ENCODE measurements around the gene TMC8. TPM values are rescaled to one million over a fixed set of nuclear protein-coding genes. Genes with fewer than 3 reads are reported as not detected.

The TMC8 gene
- total and polyA plus RNA-seq, 2 donors (not counting 3 experiments of a cell fraction or from before 2014, with no cell fraction given): 0.07 to 1.3 TPM

DNA sequence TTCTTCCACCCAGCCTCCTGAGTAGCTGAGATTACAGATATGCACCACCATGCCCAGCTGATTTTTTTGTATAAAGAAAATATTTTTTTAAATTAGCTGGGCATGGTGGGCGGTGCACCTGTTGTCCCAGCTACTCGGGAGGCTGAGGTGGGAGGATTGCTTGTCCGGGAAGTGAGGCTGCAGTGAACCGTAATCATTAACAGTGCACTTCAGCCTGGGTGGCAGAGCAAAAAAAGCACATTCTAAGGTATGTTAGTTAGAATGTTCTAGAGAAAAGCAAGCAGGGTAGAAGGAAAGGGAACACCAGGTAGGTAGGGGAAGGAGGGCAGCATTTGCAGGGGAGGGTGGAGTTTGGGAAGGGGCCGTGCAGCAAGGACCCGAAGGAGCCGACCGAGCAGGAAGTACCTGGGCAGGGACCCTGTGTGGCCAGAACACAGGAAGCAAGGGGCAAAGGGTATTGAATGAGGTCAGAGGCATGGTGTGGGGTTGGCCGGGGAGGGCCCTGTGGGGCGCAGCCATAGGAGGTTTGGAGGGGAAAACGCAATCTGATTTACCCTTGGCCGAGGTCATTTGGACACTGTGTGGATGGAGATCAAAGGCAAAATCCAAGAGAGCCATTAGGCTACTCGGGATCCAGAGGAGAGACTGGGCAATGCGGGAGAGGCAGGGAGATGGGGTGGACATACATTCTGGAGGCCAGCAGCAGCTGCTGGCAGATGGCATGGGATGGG lies 17.9 kb downstream of the TMC8 start:
- CTCF ChIA-PET: interaction anchor here (0.6 to 0.7 kb wide), 2 partner anchors 14 to 27 kb away, joined by 3 read pairs; no protein-coding TSS in a partner anchor
- no TSS peak for BruUV-seq (replicated peaks)
- no peak overlapping the region for H3K9ac ChIP-seq (replicated peaks; ENCODE audit: extremely low read depth, insufficient read depth, low read length)
- H3K27me3 ChIP-seq (ENCODE audit: control insufficient read depth in 2 of 2, insufficient read depth in 2 of 2, low read length in 2 of 2): no peaks in the 10 kb centered on the region
- no peak for FAIRE-seq
- no peak overlapping the region for H3K27ac ChIP-seq (ENCODE audit: insufficient read depth, low read depth, low read length)
- H3K4me3 ChIP-seq (replicated peaks in 1 of 3; ENCODE audit: insufficient read depth in 1 of 3, low read depth in 1 of 3, low read length in 3 of 3): no peak overlapping the region
- H3K4me1 ChIP-seq (ENCODE audit: control insufficient read depth, extremely low read depth, insufficient read depth, low read length): peaks cover 14% of the 10 kb centered on the region
- H4K20me1 ChIP-seq (replicated peaks; ENCODE audit: control insufficient read depth, extremely low read depth, insufficient read depth, low read length): no peaks in the 10 kb centered on the region
- no peaks in the 10 kb centered on the region for H3K79me2 ChIP-seq (ENCODE audit: control insufficient read depth, insufficient read depth, low read length)
- H3K9me1 ChIP-seq (replicated peaks; ENCODE audit: control insufficient read depth, extremely low read depth, insufficient read depth, low read length): no peaks in the 10 kb centered on the region
- no peak overlapping the region for H2AFZ ChIP-seq (ENCODE audit: low read depth, low read length)
- no peak for TF ChIP-seq JUN (IDR thresholded peaks at IDR 0.05; ENCODE audit: borderline replicate concordance, insufficient read depth, insufficient read length, low read depth)
- TF ChIP-seq, protein P1, sequence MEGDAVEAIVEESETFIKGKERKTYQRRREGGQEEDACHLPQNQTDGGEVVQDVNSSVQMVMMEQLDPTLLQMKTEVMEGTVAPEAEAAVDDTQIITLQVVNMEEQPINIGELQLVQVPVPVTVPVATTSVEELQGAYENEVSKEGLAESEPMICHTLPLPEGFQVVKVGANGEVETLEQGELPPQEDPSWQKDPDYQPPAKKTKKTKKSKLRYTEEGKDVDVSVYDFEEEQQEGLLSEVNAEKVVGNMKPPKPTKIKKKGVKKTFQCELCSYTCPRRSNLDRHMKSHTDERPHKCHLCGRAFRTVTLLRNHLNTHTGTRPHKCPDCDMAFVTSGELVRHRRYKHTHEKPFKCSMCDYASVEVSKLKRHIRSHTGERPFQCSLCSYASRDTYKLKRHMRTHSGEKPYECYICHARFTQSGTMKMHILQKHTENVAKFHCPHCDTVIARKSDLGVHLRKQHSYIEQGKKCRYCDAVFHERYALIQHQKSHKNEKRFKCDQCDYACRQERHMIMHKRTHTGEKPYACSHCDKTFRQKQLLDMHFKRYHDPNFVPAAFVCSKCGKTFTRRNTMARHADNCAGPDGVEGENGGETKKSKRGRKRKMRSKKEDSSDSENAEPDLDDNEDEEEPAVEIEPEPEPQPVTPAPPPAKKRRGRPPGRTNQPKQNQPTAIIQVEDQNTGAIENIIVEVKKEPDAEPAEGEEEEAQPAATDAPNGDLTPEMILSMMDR (IDR thresholded peaks at IDR 0.05; ENCODE audit: extremely low read depth in 1 of 2, insufficient read depth in 1 of 2, low read depth in 1 of 2, low read length in 2 of 2): no peak
- TF ChIP-seq, protein P2, sequence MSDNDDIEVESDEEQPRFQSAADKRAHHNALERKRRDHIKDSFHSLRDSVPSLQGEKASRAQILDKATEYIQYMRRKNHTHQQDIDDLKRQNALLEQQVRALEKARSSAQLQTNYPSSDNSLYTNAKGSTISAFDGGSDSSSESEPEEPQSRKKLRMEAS (IDR thresholded peaks at IDR 0.05; ENCODE audit: insufficient read depth, insufficient read length): no peak
- TF ChIP-seq MYC (IDR thresholded peaks at IDR 0.05; ENCODE audit: low read depth, low read length): no peak
- TF ChIP-seq GATA2 (IDR thresholded peaks at IDR 0.05; ENCODE audit: insufficient read depth, insufficient read length, low read depth, low read length): no peak
- TF ChIP-seq EZH2 (IDR thresholded peaks at IDR 0.05; ENCODE audit: borderline replicate concordance, low read depth, low read length, severe bottlenecking): no peak
- no peak for TF ChIP-seq FOS (IDR thresholded peaks at IDR 0.05; ENCODE audit: borderline replicate concordance, insufficient read depth, low read length)
- no peak for TF ChIP-seq POLR2A (IDR thresholded peaks at IDR 0.05; ENCODE audit: low read depth, low read length)
- no peak for TF ChIP-seq POLR2AphosphoS5 (IDR thresholded peaks at IDR 0.05; ENCODE audit: insufficient read depth, low read depth, low read length)
- intact Hi-C loops (cut with micrococcal nuclease): no loop called here
- DNase-seq (ENCODE audit: low read depth, low spot score): no peak
- no peak overlapping the region for H3K4me2 ChIP-seq (ENCODE audit: insufficient read depth, low read length)
- H3K36me3 ChIP-seq (ENCODE audit: control insufficient read depth in 2 of 2, extremely low read depth in 1 of 2, insufficient read depth in 2 of 2, low read length in 2 of 2): no peaks in the 10 kb centered on the region
- no peaks in the 10 kb centered on the region for H3K9me3 ChIP-seq (replicated peaks; ENCODE audit: control insufficient read depth, insufficient read depth, low read length)
- dilution Hi-C loops (cut with MboI; ENCODE audit: extremely low pct_ligation_motif_present, low sequenced_read_pairs): no loop called here
- POLR2A ChIA-PET: interaction anchor here (0.6 kb wide), 1 partner anchor 36 kb away, joined by 6 read pairs; no protein-coding TSS in a partner anchor
